OCI-LY1 (cell line): ENCODE results near the gene ZBTB42.

ENCODE experiments used
- H2AFZ ChIP-seq: fragments of 200-600 bp; sonication (generic), shearing (Covaris generic); 2 replicates; pipeline ENCODE4 v1.6.0; 2014; ENCODE audit warnings: antibody characterized with exemption, mild to moderate bottlenecking, low read length
- H3F3A ChIP-seq: fragments of 200-600 bp; sonication (generic), shearing (Covaris generic); 2 replicates; pipeline ENCODE4 v1.6.0; 2014; ENCODE audit warnings: mild to moderate bottlenecking, antibody characterized with exemption, low read length, moderate library complexity; ENCODE audit not compliant: insufficient read depth
- H3K27ac ChIP-seq: fragments of 200-600 bp; sonication (generic); 2 replicates; pipeline ENCODE4 v1.5.1; 2014; ENCODE audit warnings: low read length, mixed run types, mild to moderate bottlenecking, low read depth; ENCODE audit not compliant: poor library complexity, severe bottlenecking
- H3K27me3 ChIP-seq: fragments of 200-600 bp; sonication (generic); 2 replicates; pipeline ENCODE4 v1.6.0; 2014; ENCODE audit warnings: antibody characterized with exemption, mild to moderate bottlenecking, low read length, moderate library complexity; ENCODE audit not compliant: insufficient read depth
- H3K36me3 ChIP-seq: fragments of 200-600 bp; sonication (generic); 2 replicates; pipeline ENCODE4 v1.6.1; 2014; ENCODE audit warnings: mild to moderate bottlenecking, antibody characterized with exemption, low read length, moderate library complexity, mixed read lengths; ENCODE audit not compliant: insufficient read depth
- H3K4me1 ChIP-seq: fragments of 200-600 bp; sonication (generic); 2 replicates; pipeline ENCODE4 v1.5.1; 2014; ENCODE audit warnings: mild to moderate bottlenecking, low read length, moderate library complexity; ENCODE audit not compliant: insufficient read depth, severe bottlenecking
- H3K4me2 ChIP-seq: fragments of 200-600 bp; sonication (generic), shearing (Covaris generic); 2 replicates; pipeline ENCODE4 v1.6.1; 2014; ENCODE audit warnings: low read length
- H3K4me3 ChIP-seq: fragments of 200-600 bp; sonication (generic); 2 replicates; pipeline ENCODE4 v1.5.1; 2014; ENCODE audit warnings: low read length, low read depth, mild to moderate bottlenecking, mixed read lengths; ENCODE audit not compliant: poor library complexity, severe bottlenecking
- H3K79me2 ChIP-seq: fragments of 200-600 bp; shearing (Covaris generic); 2 replicates; pipeline ENCODE4 v1.6.1; 2016; ENCODE audit warnings: mixed run types, low read length, mixed read lengths; ENCODE audit not compliant: insufficient read depth
- H3K9ac ChIP-seq: fragments of 200-600 bp; sonication (generic), shearing (Covaris generic); 2 replicates; pipeline ENCODE4 v1.6.1; 2014; ENCODE audit warnings: mild to moderate bottlenecking, low read length, mixed read lengths
- H3K9me2 ChIP-seq: fragments of 200-600 bp; sonication (generic), shearing (Covaris generic); 2 replicates; pipeline ENCODE4 v1.6.1; 2014; ENCODE audit warnings: low read depth, mild to moderate bottlenecking, low read length, mixed read lengths
- H3K9me3 ChIP-seq: fragments of 200-600 bp; shearing (Covaris generic); 2 replicates; pipeline ENCODE4 v1.6.1; 2014; ENCODE audit warnings: low read length, mixed read lengths
- H4K20me1 ChIP-seq: fragments of 200-600 bp; sonication (generic), shearing (Covaris generic); 2 replicates; pipeline ENCODE4 v1.6.0; 2016; ENCODE audit warnings: mild to moderate bottlenecking, low read length; ENCODE audit not compliant: insufficient read depth
- EZH2 ChIP-seq: fragments of 200-600 bp; sonication (generic), shearing (Covaris generic); IDR thresholded peaks from 2 replicates; pipeline ENCODE4 v1.8.0; 2017; ENCODE audit warnings: borderline replicate concordance, mixed run types, mild to moderate bottlenecking, antibody characterized with exemption, low read length, moderate library complexity, mixed read lengths
- TF ChIP-seq, protein P1 (sequence below): fragments of 200-600 bp; sonication (generic), shearing (Covaris generic); IDR thresholded peaks from 2 replicates; pipeline ENCODE4 v1.5.1; 2017; ENCODE audit warnings: mild to moderate bottlenecking, antibody characterized with exemption, low read length, moderate library complexity, mixed read lengths

Gene ZBTB42

DNA sequence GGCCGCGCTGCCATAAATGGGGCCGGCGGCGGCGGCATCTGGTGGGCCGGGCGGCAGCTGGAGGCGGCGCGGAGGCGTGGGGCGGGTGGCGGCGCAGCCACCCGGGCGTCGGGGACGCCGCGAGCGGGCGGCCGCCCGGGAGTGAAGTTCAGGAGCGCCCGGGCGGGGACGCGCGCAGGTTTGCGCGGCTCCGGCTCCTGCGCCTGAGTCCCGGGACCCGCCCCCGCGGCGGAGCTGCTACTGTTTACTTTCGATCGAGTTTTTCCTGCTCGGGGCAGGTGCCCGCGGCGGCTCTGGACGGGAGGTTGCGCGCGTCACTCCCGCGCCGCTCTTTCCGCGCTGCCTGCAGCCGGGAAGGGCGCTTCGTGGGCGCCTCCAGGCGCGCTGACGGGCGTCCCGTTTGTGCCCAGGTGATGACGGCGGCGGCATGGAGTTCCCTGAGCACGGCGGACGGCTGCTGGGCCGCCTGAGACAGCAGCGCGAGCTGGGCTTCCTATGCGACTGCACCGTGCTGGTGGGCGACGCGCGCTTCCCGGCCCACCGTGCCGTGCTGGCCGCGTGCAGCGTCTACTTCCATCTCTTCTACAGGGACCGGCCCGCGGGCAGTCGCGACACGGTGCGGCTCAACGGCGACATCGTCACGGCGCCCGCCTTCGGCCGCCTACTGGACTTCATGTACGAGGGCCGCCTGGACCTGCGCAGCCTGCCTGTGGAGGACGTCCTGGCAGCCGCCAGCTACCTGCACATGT is at the start of gene ZBTB42:
ZBTB42 (plus strand) TSS at position 331 of the 749 bp plus-strand sequence; CDS start at position 428, 97 bp downstream.
- no peaks in the 10 kb centered on the region for H3K36me3 ChIP-seq
- H3K4me2 ChIP-seq = peak within 1 kb of the TSS; percentile 75
- TF ChIP-seq EZH2 = no peak
- TF ChIP-seq, protein P1, sequence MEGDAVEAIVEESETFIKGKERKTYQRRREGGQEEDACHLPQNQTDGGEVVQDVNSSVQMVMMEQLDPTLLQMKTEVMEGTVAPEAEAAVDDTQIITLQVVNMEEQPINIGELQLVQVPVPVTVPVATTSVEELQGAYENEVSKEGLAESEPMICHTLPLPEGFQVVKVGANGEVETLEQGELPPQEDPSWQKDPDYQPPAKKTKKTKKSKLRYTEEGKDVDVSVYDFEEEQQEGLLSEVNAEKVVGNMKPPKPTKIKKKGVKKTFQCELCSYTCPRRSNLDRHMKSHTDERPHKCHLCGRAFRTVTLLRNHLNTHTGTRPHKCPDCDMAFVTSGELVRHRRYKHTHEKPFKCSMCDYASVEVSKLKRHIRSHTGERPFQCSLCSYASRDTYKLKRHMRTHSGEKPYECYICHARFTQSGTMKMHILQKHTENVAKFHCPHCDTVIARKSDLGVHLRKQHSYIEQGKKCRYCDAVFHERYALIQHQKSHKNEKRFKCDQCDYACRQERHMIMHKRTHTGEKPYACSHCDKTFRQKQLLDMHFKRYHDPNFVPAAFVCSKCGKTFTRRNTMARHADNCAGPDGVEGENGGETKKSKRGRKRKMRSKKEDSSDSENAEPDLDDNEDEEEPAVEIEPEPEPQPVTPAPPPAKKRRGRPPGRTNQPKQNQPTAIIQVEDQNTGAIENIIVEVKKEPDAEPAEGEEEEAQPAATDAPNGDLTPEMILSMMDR = no peak
- H3K4me3 ChIP-seq = peak within 1 kb of the TSS; percentile 61
- H4K20me1 ChIP-seq = no peaks in the 10 kb centered on the region
- H3K4me1 ChIP-seq = peaks cover 43% of the 10 kb centered on the region
- H3K9me2 ChIP-seq = no peaks in the 10 kb centered on the region
- peaks cover 9% of the 10 kb centered on the region for H3F3A ChIP-seq
- peaks cover 14% of the 10 kb centered on the region for H3K27me3 ChIP-seq
- H3K27ac ChIP-seq = no peak within 1 kb of the TSS
- H2AFZ ChIP-seq = no peak within 1 kb of the TSS
- no peaks in the 10 kb centered on the region for H3K9me3 ChIP-seq
- H3K79me2 ChIP-seq = no peaks in the 10 kb centered on the region
- H3K9ac ChIP-seq = peak within 1 kb of the TSS; percentile 64; the same call in 1 of the 2 replicates

DNA sequence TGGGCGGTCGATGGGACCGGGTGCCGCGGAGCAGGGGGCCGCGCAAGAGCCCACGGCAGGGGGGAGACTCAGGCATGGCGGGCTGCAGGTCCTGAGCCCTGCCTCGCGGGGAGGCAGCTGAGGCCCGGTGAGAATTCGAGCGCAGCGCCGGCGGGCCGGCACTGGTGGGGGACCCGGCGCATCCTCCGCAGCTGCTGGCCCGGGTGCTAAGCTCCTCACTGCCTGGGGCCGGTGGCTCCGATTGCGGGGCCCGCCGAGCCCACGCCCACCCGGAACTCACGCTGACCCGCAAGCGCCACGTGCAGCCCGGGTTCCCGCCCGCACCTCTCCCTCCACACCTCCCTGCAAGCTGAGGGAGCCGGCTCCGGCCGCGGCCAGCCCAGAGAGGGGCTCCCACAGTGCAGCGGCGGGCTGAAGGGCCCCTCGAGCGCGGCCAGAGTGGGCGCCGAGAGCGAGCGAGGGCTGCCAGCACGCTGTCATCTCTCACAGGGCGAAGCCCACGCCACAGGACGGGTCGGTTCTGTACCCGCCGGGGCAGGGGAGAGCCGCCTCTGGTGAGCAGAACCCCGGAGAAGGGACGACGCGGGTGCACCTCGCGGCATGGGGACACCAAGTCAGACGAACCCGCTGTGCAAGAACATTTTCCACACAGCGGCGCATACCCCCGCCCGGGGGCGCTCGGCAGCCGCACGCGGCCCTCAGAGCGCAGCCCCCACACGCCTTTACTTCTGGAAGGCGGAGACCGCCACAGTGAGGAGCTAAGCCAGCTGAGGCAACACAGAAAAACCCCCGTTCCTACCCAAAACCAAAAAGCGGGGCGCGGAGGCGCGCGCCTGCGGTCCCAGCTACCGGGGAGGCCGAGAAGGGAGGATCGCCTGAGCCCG is 49.1 kb upstream of the ZBTB42 start:
- no peaks in the 10 kb centered on the region for H4K20me1 ChIP-seq
- TF ChIP-seq, protein P1 = no peak
- TF ChIP-seq EZH2 = no peak
- H3K4me2 ChIP-seq = peak overlapping the region; percentile 81
- no peaks in the 10 kb centered on the region for H3F3A ChIP-seq
- peaks cover 23% of the 10 kb centered on the region for H3K36me3 ChIP-seq
- H3K27me3 ChIP-seq = peaks cover 6% of the 10 kb centered on the region; the same call in 1 of the 2 replicates
- H2AFZ ChIP-seq = peak overlapping the region; percentile 60; the same call in 1 of the 2 replicates
- peaks cover 38% of the 10 kb centered on the region for H3K4me1 ChIP-seq
- H3K27ac ChIP-seq = peak overlapping the region; percentile 83
- peak overlapping the region; percentile 72 for H3K9ac ChIP-seq
- H3K4me3 ChIP-seq = peak overlapping the region; percentile 87
- peaks cover 21% of the 10 kb centered on the region for H3K79me2 ChIP-seq
- H3K9me2 ChIP-seq = no peaks in the 10 kb centered on the region
- peaks cover 7% of the 10 kb centered on the region; the same call in 1 of the 2 replicates for H3K9me3 ChIP-seq

DNA sequence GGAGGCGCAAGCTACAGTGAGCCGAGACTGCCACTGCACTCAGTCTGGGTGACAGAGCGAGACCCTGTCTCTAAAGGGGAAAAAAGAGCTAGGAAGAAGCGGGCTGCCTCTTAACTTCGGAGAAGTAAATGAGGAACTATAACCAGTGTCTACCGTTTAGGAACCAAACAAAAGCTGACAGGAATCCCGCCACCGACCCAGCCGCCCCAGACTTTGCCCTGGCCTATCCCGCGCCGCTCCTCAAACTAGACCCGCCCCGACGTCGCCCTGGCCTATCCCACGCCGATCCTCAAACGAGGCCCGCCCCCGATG is 48.5 kb upstream of the ZBTB42 start:
- H3K4me1 ChIP-seq = peaks cover 44% of the 10 kb centered on the region
- peaks cover 7% of the 10 kb centered on the region; the same call in 1 of the 2 replicates for H3K9me3 ChIP-seq
- no peaks in the 10 kb centered on the region for H3K9me2 ChIP-seq
- H3K79me2 ChIP-seq = peaks cover 21% of the 10 kb centered on the region
- no peak for TF ChIP-seq EZH2
- peaks cover 24% of the 10 kb centered on the region for H3K36me3 ChIP-seq
- peak overlapping the region; percentile 72 for H3K9ac ChIP-seq
- H3K4me3 ChIP-seq = peak overlapping the region; percentile 87
- peak overlapping the region; percentile 81 for H3K4me2 ChIP-seq
- no peaks in the 10 kb centered on the region for H4K20me1 ChIP-seq
- H3F3A ChIP-seq = no peaks in the 10 kb centered on the region
- H3K27ac ChIP-seq = peak overlapping the region; percentile 83
- H3K27me3 ChIP-seq = peaks cover 6% of the 10 kb centered on the region; the same call in 1 of the 2 replicates
- H2AFZ ChIP-seq = peak overlapping the region; percentile 60; the same call in 1 of the 2 replicates
